Activated CD8-positive, alpha-beta T cell treated with anti-CD3 and anti-CD28 coated beads for 36 hours (primary cell): Measurements from ENCODE around the gene SH3PXD2B. TPM values are rescaled to one million over a fixed set of nuclear protein-coding genes. Genes with fewer than 3 reads are reported as not detected.

Experiments used
- ATAC-seq: fragments of 200-7000 bp; cut with Tn5 transposase; one replicate; pipeline ENCODE4 v1.10.0; 2021; ENCODE audit warnings: mild to moderate bottlenecking, moderate library complexity
- CTCF ChIA-PET: fragments of 350-600 bp; sonication (Branson Sonifier 250); formaldehyde crosslinking; loops from one replicate; lab custom pipeline; 2021; ENCODE audit warnings: antibody characterized with exemption; lab: Charles Lee
- POLR2A ChIA-PET: fragments of 350-600 bp; sonication (Branson Sonifier 250); formaldehyde crosslinking; loops from one replicate; lab custom pipeline; 2021; ENCODE audit warnings: antibody characterized with exemption; lab: Charles Lee
- DNase-seq: peaks from one replicate; pipeline ENCODE4 v3.0.0-alpha.2; 2020
- H3K27ac Mint-ChIP-seq: one replicate; pipeline ENCODE4 v1.8.0; 2021; ENCODE audit warnings: mild to moderate bottlenecking, mixed read lengths
- H3K27me3 Mint-ChIP-seq: one replicate; pipeline ENCODE4 v1.8.0; 2021; ENCODE audit warnings: mixed read lengths
- H3K36me3 Mint-ChIP-seq: one replicate; pipeline ENCODE4 v1.8.0; 2021; ENCODE audit warnings: low read depth, mixed read lengths
- H3K4me1 Mint-ChIP-seq: one replicate; pipeline ENCODE4 v1.8.0; 2021; ENCODE audit warnings: low read depth, mixed read lengths
- H3K4me3 Mint-ChIP-seq: one replicate; pipeline ENCODE4 v1.8.0; 2021; ENCODE audit warnings: mild to moderate bottlenecking, moderate library complexity, mixed read lengths
- H3K9me3 Mint-ChIP-seq: one replicate; pipeline ENCODE4 v1.8.0; 2021; ENCODE audit warnings: mixed read lengths
- intact Hi-C: fragments of 100-400 bp; cut with micrococcal nuclease; formaldehyde crosslinking; loops from one replicate; pipeline ENCODE4 v1.10.0; 2022
- total RNA-seq, 2 experiments: library from RNA; stranded (reverse); gene quantifications; one replicate each; pipeline ENCODE4 v1.2.3, GENCODE V29; 2021
- TF ChIP-seq, protein P1 (sequence below): fragments of 200-600 bp; IDR thresholded peaks from one replicate; pipeline ENCODE4 v1.8.0; 2022; ENCODE audit warnings: antibody characterized with exemption, mild to moderate bottlenecking

The SH3PXD2B gene
- total RNA-seq, 2 experiments from 2014 or later: 0.38 to 0.47 TPM

DNA sequence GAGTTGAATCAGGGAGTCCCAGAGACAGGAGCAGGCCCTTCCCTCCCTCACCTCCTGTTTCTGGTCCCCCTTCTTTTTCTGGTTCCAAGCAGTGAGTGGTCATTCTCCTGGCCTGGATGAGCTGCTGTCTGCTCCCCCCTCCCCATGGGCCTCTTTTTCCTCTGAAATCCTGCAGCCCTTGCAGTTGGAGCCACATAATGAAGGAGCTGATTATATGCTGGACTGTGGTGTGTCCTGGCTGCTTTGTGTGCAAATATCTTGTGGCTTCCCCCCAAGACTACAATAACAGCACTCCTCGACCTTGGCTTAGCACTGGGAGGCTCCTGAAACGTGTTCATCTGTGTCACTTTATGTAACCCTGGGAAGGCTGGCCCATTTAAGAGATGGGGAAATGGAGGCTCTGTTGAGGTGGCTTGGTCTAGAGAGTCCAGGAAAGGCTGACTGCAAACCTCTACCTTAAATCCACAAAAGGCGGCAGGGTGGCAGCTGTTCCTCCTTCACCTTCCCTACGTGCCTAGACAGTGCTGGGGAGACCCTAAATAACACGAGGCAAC, 69.2 kb downstream of the SH3PXD2B start:
- ChIA-PET POLR2A (no interaction called here), CTCF (no interaction called here)
- DNase-seq (no peak), ATAC-seq (no peak)
- Mint-ChIP-seq H3K27ac (no peak overlapping the region), H3K4me1 (no peaks in the 10 kb centered on the region), H3K36me3 (no peaks in the 10 kb centered on the region), H3K4me3 (no peak overlapping the region), H3K27me3 (no peaks in the 10 kb centered on the region), H3K9me3 (no peaks in the 10 kb centered on the region)
- intact Hi-C loops: no loop called here
- TF ChIP-seq, protein P1, sequence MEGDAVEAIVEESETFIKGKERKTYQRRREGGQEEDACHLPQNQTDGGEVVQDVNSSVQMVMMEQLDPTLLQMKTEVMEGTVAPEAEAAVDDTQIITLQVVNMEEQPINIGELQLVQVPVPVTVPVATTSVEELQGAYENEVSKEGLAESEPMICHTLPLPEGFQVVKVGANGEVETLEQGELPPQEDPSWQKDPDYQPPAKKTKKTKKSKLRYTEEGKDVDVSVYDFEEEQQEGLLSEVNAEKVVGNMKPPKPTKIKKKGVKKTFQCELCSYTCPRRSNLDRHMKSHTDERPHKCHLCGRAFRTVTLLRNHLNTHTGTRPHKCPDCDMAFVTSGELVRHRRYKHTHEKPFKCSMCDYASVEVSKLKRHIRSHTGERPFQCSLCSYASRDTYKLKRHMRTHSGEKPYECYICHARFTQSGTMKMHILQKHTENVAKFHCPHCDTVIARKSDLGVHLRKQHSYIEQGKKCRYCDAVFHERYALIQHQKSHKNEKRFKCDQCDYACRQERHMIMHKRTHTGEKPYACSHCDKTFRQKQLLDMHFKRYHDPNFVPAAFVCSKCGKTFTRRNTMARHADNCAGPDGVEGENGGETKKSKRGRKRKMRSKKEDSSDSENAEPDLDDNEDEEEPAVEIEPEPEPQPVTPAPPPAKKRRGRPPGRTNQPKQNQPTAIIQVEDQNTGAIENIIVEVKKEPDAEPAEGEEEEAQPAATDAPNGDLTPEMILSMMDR: no peak

DNA sequence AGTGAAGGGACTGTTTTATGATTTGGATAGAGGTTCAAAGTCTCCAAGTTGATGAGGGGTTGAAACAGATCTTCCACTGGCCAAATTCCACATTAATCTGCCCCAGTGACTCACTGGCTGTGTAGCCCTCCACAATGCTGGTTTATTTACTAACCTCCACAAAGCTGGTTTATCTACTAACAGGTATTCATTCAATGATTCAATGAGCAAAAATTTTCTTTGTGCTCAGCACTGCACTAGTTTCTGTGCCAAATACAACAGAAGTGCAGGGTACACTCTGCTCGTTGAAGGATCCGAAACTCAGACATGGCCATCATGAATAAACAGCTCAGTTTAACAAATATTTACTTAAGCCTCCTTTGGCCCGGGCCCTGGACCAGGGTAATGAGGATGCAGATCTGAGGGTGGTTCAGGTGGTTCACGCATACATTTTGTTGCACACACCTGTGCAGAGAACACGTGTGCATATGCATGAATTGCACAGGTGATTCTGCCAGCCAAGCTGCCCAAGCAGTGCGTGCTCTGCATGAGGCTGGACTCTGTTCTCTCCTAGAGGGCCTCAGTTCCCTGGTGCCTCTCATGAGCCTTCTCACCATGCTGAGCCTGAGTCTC, 71.0 kb downstream of the SH3PXD2B start:
- Mint-ChIP-seq H3K4me1 (no peaks in the 10 kb centered on the region), H3K36me3 (no peaks in the 10 kb centered on the region), H3K4me3 (no peak overlapping the region), H3K27me3 (no peaks in the 10 kb centered on the region), H3K9me3 (no peaks in the 10 kb centered on the region), H3K27ac (no peak overlapping the region)
- no peak for ATAC-seq
- intact Hi-C loops: no loop called here
- TF ChIP-seq, protein P1: no peak
- no peak for DNase-seq
- CTCF ChIA-PET: no interaction called here
- POLR2A ChIA-PET: no interaction called here

DNA sequence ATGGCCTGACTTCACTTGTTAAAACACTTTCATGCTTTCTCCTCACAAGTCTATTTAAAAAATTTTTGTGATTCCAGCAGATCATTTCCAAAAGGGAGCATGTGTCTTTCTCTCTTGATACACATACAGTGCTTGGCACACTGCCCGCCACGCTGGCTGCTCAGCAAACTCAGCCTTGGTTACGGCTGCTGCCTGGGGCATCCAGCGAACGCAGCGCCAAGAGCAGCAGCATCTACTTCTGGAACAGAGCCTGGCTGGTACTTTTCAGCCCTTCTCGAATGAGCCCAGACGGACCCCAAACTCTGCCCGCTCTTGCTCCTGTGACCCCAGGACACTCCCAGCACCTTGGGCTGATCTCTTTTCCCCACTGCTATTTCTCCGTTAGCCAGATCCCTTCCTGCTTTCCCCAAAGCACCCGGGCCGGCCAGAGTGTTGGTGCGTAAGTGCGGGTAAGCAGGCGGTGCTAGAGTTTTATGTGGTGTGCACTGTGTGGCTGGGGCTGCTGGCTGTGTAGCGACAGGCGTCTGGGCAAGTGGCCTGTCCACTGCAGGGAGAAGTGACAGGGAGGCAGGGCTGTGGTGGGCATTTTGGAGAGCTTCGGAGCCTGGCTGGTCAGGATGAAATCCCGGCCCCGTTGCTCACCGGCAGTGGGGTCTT, 73.2 kb downstream of the SH3PXD2B start:
- CTCF ChIA-PET: no interaction called here
- H3K9me3 Mint-ChIP-seq: no peaks in the 10 kb centered on the region
- TF ChIP-seq, protein P1: no peak
- H3K4me3 Mint-ChIP-seq: no peak overlapping the region
- H3K36me3 Mint-ChIP-seq: no peaks in the 10 kb centered on the region
- H3K27me3 Mint-ChIP-seq: no peaks in the 10 kb centered on the region
- H3K4me1 Mint-ChIP-seq: no peaks in the 10 kb centered on the region
- POLR2A ChIA-PET: no interaction called here
- no peak for ATAC-seq
- DNase-seq: no peak
- intact Hi-C loops: no loop called here
- no peak overlapping the region for H3K27ac Mint-ChIP-seq

DNA sequence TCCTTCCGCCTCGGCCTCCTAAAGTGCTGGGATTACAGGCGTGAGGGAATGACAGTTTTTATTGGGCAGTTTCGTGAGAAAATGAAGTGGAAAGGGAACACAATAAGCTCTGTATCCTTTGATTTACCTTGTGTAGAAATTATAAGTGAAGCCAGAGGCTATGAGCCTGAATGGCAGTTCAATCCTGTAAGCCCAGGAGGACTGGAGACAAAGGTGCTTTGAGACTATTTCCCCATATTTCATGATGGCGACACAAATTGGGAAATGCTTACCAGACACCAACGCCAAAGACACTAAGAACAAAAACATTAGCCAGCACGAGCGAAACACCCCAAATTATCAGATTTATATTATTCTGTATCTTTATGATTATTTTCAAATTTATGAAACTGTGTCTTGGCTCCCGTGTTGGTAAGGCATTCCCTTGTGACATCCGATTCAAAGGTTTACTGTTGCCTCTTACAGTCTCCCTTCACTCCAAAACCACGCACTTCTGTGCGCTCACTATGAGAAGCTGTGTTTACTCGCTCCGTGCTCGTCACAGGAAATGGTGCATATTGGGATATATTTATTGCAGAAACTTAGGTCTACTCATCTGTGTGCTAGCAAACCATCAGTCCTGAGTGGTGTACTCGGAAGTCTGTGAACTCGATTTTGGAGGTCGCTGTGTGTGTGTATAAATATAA, 73.9 kb downstream of the SH3PXD2B start:
- H3K36me3 Mint-ChIP-seq: no peaks in the 10 kb centered on the region
- DNase-seq: no peak
- CTCF ChIA-PET: no interaction called here

More for the DNA sequence above, 73.9 kb downstream of the SH3PXD2B start:
- TF ChIP-seq, protein P1: no peak
- intact Hi-C loops: no loop called here
- Mint-ChIP-seq H3K27ac (no peak overlapping the region), H3K4me3 (no peak overlapping the region), H3K9me3 (no peaks in the 10 kb centered on the region), H3K4me1 (no peaks in the 10 kb centered on the region), H3K27me3 (no peaks in the 10 kb centered on the region)
- no peak for ATAC-seq
- POLR2A ChIA-PET: no interaction called here
